GM12874 (cell line): ENCODE measurements around the gene GNG4.

Source experiments
- TF ChIP-seq, protein P1 (sequence below): IDR thresholded peaks from 2 replicates; pipeline ENCODE4 v1.5.1; 2011; ENCODE audit warnings: low read depth, mild to moderate bottlenecking, control low read depth, low read length, moderate library complexity; ENCODE audit not compliant: insufficient read depth

The GNG4 gene

DNA sequence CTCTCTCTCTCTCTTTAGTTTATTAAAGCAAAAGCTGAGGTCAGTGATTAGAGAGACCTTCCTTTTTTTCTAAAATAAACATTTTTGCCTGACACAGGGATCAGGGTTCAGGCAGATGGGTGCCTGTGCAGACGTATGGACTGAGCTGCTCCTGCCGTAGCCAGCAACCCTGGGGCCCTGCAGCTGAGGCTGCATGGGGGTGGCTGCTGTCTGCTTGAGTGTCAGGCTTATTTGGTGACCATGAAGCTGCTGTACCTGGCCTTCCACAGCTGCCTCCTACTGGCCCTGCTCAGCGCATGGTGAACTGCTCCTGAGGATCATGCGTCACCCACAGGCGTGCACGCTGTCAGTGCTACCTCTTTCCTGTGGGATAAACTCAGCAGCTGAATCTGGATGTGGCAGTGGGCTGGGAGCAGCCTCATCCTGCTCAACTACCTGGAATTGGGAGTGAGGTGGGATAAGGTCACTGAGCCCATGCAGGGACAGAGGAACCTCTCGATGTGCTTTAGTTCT lies 35.1 kb downstream of the GNG4 start:
- TF ChIP-seq, protein P1, sequence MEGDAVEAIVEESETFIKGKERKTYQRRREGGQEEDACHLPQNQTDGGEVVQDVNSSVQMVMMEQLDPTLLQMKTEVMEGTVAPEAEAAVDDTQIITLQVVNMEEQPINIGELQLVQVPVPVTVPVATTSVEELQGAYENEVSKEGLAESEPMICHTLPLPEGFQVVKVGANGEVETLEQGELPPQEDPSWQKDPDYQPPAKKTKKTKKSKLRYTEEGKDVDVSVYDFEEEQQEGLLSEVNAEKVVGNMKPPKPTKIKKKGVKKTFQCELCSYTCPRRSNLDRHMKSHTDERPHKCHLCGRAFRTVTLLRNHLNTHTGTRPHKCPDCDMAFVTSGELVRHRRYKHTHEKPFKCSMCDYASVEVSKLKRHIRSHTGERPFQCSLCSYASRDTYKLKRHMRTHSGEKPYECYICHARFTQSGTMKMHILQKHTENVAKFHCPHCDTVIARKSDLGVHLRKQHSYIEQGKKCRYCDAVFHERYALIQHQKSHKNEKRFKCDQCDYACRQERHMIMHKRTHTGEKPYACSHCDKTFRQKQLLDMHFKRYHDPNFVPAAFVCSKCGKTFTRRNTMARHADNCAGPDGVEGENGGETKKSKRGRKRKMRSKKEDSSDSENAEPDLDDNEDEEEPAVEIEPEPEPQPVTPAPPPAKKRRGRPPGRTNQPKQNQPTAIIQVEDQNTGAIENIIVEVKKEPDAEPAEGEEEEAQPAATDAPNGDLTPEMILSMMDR = no peak

DNA sequence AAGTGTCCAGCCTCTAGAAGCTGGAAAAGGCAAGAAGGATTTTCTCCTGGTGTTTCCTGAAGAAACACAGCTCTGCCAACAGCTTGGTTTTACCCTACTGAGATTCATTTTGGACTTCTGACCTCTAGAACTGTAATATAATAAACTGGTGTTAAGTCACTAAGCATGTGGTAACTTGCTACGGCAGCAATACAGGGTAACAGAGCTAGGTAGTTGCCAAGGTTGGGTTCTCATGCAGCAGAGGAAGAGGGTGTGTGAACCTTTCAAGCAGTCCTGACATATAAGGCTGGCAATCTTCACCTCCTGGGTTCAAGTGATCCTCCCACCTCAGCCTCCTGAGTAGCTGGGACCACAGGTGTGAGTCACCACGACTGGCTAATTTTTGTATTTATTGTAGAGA lies 36.0 kb downstream of the GNG4 start:
- TF ChIP-seq, protein P1 = no peak

DNA sequence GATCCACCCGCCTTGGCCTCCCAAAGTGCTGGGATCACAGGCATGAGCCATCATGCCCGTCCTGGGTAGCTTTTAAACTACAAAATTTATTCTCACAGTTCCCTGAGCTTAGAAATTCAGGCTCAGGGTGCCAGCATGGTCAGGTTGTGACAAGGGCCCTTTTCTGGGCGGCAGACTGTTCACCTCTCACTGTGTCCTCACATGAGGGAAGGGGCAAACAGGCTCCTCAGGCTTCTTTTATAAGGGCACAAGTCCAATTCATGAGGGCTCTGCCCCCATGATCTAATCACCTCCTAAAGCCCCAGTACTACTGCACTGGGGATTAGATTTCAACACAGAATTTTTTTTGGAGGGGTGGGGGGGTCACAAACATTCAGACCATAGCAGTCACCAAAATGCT lies 36.8 kb downstream of the GNG4 start:
- TF ChIP-seq, protein P1 = no peak

DNA sequence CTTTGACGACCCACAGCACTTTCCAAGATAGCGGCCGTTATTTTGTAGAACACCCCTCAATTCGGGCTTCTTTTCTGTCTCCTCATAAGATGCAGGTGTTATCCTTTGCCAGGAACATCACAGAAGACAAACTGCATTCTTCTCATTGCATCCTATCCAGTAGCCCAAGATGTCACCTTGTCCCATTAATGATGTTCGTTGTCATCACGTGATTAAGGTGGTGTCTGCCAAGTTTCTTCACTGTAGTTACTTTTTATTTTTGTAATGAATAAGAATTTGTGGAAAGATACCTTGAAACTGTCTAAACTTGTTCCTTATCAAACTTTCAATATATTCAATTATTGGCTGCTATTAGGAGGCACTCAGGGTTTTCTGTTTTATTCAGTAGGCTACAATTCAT lies 39.4 kb downstream of the GNG4 start:
- TF ChIP-seq, protein P1 = no peak

DNA sequence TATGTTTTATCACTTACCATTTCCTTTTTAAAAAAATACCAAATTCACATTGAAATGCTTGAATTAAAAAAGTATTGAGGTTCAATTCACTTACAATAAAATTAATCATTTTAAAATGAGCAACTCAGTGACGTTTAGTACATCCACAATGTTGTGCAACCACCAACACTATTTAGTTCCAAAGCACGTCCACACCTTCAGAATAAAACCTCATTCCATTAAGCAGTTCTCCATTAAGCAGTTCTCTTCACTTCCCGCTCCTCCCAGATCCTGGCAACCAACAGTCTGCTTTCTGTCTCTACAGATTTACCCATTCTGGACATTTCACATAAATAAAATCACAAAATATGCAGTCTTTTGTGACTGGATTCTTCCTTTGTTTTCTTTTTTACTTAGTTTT lies 41.3 kb downstream of the GNG4 start:
- TF ChIP-seq, protein P1 = no peak

DNA sequence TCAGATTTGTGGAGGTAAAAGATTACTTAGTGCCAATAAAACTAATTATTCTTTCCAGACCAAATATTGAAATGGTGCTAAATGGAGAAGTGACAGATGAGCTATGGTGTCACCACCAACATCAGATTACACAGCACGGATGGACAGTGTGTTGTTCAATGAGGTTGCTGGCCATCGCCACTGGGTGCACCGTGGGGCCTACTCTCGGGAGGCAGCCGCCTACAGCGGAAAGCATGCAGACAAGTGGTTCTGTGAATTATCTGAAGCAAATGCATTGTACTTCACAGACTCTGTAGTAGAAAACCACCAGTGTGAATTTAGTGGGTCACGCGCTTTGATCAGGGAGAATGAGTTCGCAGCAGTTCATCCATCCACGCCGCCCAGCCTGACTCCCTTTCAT lies 42.3 kb downstream of the GNG4 start:
- TF ChIP-seq, protein P1 = no peak

DNA sequence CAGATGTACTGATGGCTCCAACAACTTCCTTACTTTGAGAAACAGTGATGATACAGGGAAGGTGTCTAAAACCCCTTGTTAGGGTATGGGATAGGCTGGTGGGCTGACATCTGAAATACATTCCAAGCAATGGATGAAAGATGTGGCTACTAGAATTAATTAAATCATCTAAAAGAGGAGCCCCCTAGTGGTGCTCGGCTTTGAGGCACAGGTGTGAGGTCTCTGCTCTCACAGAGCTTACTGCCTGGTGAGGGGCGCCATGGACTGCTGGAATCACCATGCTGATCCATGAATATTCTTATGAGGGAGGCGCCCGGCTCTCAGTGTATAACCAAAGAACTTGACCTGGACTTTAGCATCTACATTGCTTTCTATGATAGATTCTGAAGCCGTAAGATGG lies 48.5 kb downstream of the GNG4 start:
- TF ChIP-seq, protein P1 = peak; percentile 48
